ENCODE data around the gene CYP19A1.

GRCh38 chr15:51316636-51317035 is 21.8 kb downstream of the CYP19A1 start:
- no peak for TF ChIP-seq POLR2A (IDR thresholded peaks at IDR 0.05)
- TF ChIP-seq, protein P1, sequence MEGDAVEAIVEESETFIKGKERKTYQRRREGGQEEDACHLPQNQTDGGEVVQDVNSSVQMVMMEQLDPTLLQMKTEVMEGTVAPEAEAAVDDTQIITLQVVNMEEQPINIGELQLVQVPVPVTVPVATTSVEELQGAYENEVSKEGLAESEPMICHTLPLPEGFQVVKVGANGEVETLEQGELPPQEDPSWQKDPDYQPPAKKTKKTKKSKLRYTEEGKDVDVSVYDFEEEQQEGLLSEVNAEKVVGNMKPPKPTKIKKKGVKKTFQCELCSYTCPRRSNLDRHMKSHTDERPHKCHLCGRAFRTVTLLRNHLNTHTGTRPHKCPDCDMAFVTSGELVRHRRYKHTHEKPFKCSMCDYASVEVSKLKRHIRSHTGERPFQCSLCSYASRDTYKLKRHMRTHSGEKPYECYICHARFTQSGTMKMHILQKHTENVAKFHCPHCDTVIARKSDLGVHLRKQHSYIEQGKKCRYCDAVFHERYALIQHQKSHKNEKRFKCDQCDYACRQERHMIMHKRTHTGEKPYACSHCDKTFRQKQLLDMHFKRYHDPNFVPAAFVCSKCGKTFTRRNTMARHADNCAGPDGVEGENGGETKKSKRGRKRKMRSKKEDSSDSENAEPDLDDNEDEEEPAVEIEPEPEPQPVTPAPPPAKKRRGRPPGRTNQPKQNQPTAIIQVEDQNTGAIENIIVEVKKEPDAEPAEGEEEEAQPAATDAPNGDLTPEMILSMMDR (IDR thresholded peaks at IDR 0.05), result no peak
- no peak for TF ChIP-seq POLR2AphosphoS5 (IDR thresholded peaks at IDR 0.05)

All from sigmoid colon (tissue), 4 donors.